Chondrocyte (in vitro differentiated cells): ENCODE data around the gene OR2V2. TPM values are rescaled to one million over a fixed set of nuclear protein-coding genes. Genes with fewer than 3 reads are reported as not detected.
"Not testable (repeated sequence)": the region's sequence is repeated elsewhere in the genome, so short reads cannot be mapped to it uniquely, and the experiment has no call there.

Experiments
- DNase-seq: peaks from one replicate; pipeline ENCODE4 v3.0.0; 2021; ENCODE audit warnings: mixed read lengths, low spot score
- H3K27ac Mint-ChIP-seq: one replicate; pipeline ENCODE4 v1.8.0; 2021; ENCODE audit warnings: mild to moderate bottlenecking, moderate library complexity, mixed read lengths; ENCODE audit not compliant: unreplicated experiment
- H3K27me3 Mint-ChIP-seq: 2 replicates; pipeline ENCODE4 v1.8.0; 2021; ENCODE audit warnings: low read depth, mixed read lengths
- H3K36me3 Mint-ChIP-seq: 2 replicates; pipeline ENCODE4 v1.8.0; 2021; ENCODE audit warnings: low read depth, mixed read lengths
- H3K4me1 Mint-ChIP-seq: 2 replicates; pipeline ENCODE4 v1.8.0; 2021; ENCODE audit warnings: low read depth, mild to moderate bottlenecking, mixed read lengths
- H3K4me3 Mint-ChIP-seq: one replicate; pipeline ENCODE4 v1.8.0; 2021; ENCODE audit warnings: mild to moderate bottlenecking, moderate library complexity, mixed read lengths; ENCODE audit not compliant: unreplicated experiment
- H3K9me3 Mint-ChIP-seq: 2 replicates; pipeline ENCODE4 v1.8.0; 2021; ENCODE audit warnings: low read depth, mixed read lengths
- total RNA-seq: library from RNA; stranded (reverse); gene quantifications from 3 replicates; pipeline ENCODE4 v1.2.1, GENCODE V29; 2021
- TF ChIP-seq, protein P1 (sequence below): fragments of 200-600 bp; sonication (generic); IDR thresholded peaks from 2 replicates; pipeline ENCODE4 v1.5.0; 2021; ENCODE audit warnings: antibody characterized with exemption, mild to moderate bottlenecking, moderate library complexity

The OR2V2 gene
- total RNA-seq, 1 donor from 2014 or later, result not detected

GRCh38 chr5:181124526-181124925, 22.9 kb upstream of the OR2V2 start:
- H3K27me3 Mint-ChIP-seq, result peaks cover 52% of the 10 kb centered on the region
- H3K9me3 Mint-ChIP-seq, result peaks cover 3% of the 10 kb centered on the region
- TF ChIP-seq, protein P1, sequence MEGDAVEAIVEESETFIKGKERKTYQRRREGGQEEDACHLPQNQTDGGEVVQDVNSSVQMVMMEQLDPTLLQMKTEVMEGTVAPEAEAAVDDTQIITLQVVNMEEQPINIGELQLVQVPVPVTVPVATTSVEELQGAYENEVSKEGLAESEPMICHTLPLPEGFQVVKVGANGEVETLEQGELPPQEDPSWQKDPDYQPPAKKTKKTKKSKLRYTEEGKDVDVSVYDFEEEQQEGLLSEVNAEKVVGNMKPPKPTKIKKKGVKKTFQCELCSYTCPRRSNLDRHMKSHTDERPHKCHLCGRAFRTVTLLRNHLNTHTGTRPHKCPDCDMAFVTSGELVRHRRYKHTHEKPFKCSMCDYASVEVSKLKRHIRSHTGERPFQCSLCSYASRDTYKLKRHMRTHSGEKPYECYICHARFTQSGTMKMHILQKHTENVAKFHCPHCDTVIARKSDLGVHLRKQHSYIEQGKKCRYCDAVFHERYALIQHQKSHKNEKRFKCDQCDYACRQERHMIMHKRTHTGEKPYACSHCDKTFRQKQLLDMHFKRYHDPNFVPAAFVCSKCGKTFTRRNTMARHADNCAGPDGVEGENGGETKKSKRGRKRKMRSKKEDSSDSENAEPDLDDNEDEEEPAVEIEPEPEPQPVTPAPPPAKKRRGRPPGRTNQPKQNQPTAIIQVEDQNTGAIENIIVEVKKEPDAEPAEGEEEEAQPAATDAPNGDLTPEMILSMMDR, result no peak
- no peaks in the 10 kb centered on the region for H3K4me1 Mint-ChIP-seq
- H3K4me3 Mint-ChIP-seq, result no peak overlapping the region
- no peaks in the 10 kb centered on the region for H3K36me3 Mint-ChIP-seq
- no peak overlapping the region for H3K27ac Mint-ChIP-seq
- no peak for DNase-seq

DNA sequence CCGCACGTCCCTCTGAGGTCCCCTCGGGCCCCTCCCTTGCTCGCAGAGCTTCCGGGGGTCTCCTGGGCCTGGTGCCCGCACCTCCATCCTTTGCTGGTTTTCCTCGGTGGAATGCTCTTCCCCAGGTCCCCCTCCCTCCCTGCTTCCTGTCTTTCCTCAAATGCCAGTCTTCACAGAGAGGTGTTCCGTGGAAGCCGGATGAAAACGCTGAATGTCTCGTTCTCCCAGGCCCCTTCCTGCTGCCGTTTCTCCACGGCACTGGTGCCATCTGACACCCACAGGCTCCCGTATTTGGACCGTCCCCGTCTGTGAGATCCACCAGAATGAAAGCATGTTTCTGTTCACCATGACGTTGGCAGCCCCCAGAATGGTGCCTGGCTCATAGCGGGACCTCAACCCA, 20.5 kb upstream of the OR2V2 start:
- Mint-ChIP-seq H3K9me3 (peaks cover 3% of the 10 kb centered on the region), H3K4me1 (no peaks in the 10 kb centered on the region), H3K27ac (no peak overlapping the region), H3K36me3 (no peaks in the 10 kb centered on the region), H3K4me3 (no peak overlapping the region), H3K27me3 (peaks cover 52% of the 10 kb centered on the region)
- TF ChIP-seq, protein P1, result no peak
- no peak for DNase-seq

GRCh38 chr5:181127456-181127855, 19.9 kb upstream of the OR2V2 start:
- no peak overlapping the region for H3K27ac Mint-ChIP-seq
- no peak overlapping the region for H3K4me3 Mint-ChIP-seq
- peaks cover 3% of the 10 kb centered on the region for H3K9me3 Mint-ChIP-seq
- TF ChIP-seq, protein P1, result no peak
- no peak for DNase-seq
- H3K27me3 Mint-ChIP-seq, result peaks cover 50% of the 10 kb centered on the region
- no peaks in the 10 kb centered on the region for H3K36me3 Mint-ChIP-seq
- H3K4me1 Mint-ChIP-seq, result no peaks in the 10 kb centered on the region

DNA sequence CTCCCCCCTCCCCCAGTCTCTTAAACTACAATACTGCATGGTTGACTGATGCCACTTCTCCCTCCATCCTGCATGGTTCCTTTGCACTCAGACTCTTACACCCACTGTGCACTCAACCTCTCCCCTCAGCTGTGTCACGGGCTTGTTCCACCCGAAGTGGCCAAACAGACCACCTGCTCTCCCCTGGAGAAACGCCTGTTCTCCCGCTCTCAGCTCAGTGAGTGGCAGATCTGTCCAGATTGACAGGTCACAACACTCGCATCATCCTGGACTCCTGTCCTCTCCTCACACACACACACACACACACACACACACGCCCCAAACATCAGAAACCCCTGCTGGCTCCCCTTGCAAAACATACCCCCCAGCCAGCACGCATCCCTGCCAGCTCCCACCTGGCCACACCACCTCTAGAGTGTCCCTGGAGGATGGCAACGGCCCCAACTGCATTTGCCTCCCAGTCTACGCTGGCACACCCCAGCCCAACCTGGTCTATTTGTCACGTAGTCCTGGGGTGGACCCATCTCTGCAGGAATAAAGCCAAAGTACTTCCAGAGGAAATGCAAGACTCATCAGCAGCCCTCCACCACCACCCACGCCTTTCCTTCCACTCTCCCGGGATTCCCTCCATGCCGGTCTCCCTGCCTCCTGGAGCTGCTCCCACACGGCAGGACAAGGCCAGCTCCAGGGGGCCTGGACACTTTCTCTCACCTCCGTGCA, 19.3 kb upstream of the OR2V2 start:
- peaks cover 45% of the 10 kb centered on the region for H3K27me3 Mint-ChIP-seq
- no peak overlapping the region for H3K27ac Mint-ChIP-seq
- peaks cover 3% of the 10 kb centered on the region for H3K4me1 Mint-ChIP-seq

DNA sequence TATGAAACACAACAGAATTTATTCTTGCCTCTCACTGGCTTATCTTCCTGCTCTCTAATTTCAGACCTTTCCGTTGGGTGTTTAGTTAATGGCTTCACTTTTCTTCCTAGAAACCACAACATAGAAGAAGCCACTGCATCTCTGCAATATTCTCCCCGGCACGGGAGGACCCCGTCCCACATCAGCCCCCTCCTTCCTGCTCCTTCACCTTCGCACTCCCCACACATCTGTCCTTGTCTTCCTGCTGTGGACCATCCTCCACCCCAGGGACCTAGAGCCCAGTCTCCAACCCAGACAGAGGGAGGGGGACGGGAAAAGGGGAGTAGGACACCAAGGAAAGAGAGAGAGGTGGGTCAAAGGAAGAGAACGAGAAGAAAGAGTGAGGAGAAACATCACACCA, 17.8 kb upstream of the OR2V2 start:
- DNase-seq, result no peak
- Mint-ChIP-seq H3K4me3 (no peak overlapping the region), H3K9me3 (peaks cover 3% of the 10 kb centered on the region), H3K36me3 (no peaks in the 10 kb centered on the region), H3K27ac (no peak overlapping the region), H3K4me1 (peaks cover 11% of the 10 kb centered on the region), H3K27me3 (peaks cover 38% of the 10 kb centered on the region)
- TF ChIP-seq, protein P1, result no peak

More for the DNA sequence above, 19.3 kb upstream of the OR2V2 start:
- TF ChIP-seq, protein P1, result no peak
- no peak for DNase-seq
- no peak overlapping the region for H3K4me3 Mint-ChIP-seq
- peaks cover 3% of the 10 kb centered on the region for H3K9me3 Mint-ChIP-seq
- H3K36me3 Mint-ChIP-seq, result no peaks in the 10 kb centered on the region

- not testable (repeated sequence) for DNase-seq, H3K36me3 Mint-ChIP-seq, H3K9me3 Mint-ChIP-seq, H3K27ac Mint-ChIP-seq, H3K4me3 Mint-ChIP-seq
- peaks cover 36% of the 10 kb centered on the region for H3K27me3 Mint-ChIP-seq
- peaks cover 11% of the 10 kb centered on the region for H3K4me1 Mint-ChIP-seq
Measured at GRCh38 chr5:181130081-181130480, 17.3 kb upstream of the OR2V2 start.
